ENCODE results near the gene SPECC1.

GRCh38 chr17:20211246-20211645 is 202.1 kb downstream of the SPECC1 start:
- TF ChIP-seq EZH2 (IDR thresholded peaks at IDR 0.05; ENCODE audit: borderline replicate concordance, low read depth, low read length, severe bottlenecking) (no peak), POLR2A (IDR thresholded peaks at IDR 0.05; ENCODE audit: low read depth, low read length) (no peak), CTCF (IDR thresholded peaks at IDR 0.05; ENCODE audit: extremely low read depth in 1 of 2, insufficient read depth in 1 of 2, low read depth in 1 of 2, low read length in 2 of 2) (no peak), POLR2AphosphoS5 (IDR thresholded peaks at IDR 0.05; ENCODE audit: insufficient read depth, low read depth, low read length) (no peak)
